Sciatic nerve (tissue), 2 donors: ENCODE measurements around the gene HHEX. TPM values are rescaled to one million over a fixed set of nuclear protein-coding genes. Genes with fewer than 3 reads are reported as not detected.

Experiments
- ATAC-seq: fragments of 200-7000 bp; cut with Tn5 transposase; one replicate; pipeline ENCODE4 v1.9.1; 2020; ENCODE audit warnings: mild to moderate bottlenecking, moderate library complexity
- DNase-seq: peaks from one replicate; pipeline ENCODE4 v3.0.0-alpha.2; 2020; ENCODE audit warnings: low spot score
- intact Hi-C: fragments of 100-400 bp; cut with DNase I; formaldehyde crosslinking; loops from one replicate; pipeline ENCODE4 v1.14.2; 2022
- total RNA-seq: library from RNA; stranded (reverse); fragmentation: NEBNext Ultra II Directional; extraction: Animal tissue kit (Norgen Biotek cat#: 25700); gene quantifications from one replicate; pipeline ENCODE4 v1.2.1, GENCODE V29; 2021
- donor health status: DM: no; HTN: no; CAD: no.
- donor health status: DM: no; HTN: no; CAD: no.

The HHEX gene
- total RNA-seq, 1 donor from 2014 or later = 15.3 TPM

DNA sequence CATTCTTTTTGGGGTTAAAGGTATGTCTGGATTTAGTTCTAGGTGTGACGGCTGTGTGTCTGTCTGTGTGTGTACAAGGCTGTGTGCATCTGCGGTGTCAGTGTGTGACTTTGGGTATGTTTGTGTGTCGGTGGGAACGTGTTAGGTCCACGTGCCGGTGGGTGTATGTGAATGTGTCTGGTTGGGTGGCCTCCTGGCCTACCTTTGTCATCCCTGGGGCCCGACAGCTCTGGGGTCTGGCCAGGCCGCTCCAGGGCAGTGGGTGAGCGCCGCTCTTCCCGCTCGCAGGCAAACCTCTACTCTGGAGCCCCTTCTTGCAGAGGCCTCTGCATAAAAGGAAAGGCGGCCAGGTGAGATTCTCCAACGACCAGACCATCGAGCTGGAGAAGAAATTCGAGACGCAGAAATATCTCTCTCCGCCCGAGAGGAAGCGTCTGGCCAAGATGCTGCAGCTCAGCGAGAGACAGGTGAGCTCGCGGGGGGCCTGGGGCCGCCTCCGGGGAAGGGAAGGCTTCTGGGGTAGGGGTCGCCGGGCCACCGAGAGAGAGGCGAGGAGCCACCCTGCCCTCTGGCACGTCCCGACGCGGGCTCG is 2.4 kb downstream of the HHEX start:
- ATAC-seq = no peak
- no peak for DNase-seq
- intact Hi-C loops = no loop called here

- intact Hi-C loops = no loop called here
- ATAC-seq (no peak), DNase-seq (no peak)
Measured at GRCh38 chr10:92692697-92693533, 3.2 kb downstream of the HHEX start.

- no peak for DNase-seq
- ATAC-seq = no peak
- intact Hi-C loops = no loop called here
Measured at GRCh38 chr10:92693534-92693893, 3.8 kb downstream of the HHEX start.

DNA sequence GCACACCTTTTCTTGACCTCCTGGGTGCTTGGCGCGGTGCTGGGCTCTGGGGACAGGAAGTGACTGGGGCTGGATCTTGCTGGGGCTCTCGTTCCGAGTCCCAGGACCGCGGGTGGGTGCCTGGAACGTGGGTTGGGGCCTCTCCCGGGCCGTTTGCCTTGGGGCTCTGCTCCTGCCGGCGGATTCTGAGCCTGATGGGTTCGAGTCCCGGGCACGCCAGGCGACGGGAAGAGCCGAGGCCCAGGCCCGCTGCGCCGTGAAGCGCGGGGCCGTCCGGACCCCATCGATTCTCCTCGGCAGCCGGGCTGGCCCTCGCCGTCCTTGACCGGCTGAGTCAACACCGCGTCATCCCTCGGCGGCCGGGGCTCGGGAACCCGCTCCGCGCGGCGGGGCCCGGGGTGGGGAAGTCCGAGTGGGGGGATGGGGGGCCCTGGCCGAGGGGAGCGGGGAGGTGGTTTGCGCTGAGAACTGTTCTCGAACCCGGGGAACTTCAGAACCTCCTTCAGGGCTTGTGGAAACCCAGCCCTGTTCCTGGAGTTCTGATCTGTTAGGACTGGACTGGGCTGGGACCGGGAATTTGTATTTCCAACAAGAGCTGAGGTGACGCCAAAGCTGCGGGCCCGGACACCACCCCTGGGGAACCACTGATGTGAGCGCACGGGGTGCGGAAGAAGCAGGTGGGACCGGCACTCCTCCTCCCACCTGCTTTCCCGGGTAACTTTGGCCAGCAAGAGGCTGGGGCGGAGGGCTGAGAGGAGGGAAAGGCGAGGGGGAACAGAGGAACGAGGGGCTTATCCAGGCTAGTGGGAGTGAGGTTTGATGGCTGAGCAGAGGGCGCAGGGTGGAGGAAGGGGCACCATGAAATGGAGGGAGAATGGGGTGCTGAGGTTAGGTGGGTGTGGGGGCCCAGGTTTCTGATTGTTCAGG is 6.2 kb downstream of the HHEX start:
- ATAC-seq = no peak
- intact Hi-C loops = no loop called here

GRCh38 chr10:92696606-92697383 is 7.0 kb downstream of the HHEX start:
- no peak for DNase-seq

More for the DNA sequence above, 6.2 kb downstream of the HHEX start:
- no peak for DNase-seq

GRCh38 chr10:92697663-92698511 is 8.1 kb downstream of the HHEX start:
- ATAC-seq = no peak
- intact Hi-C loops = no loop called here
- DNase-seq = no peak

More at GRCh38 chr10:92696606-92697383, 7.0 kb downstream of the HHEX start:
- intact Hi-C loops = no loop called here
- no peak for ATAC-seq

DNA sequence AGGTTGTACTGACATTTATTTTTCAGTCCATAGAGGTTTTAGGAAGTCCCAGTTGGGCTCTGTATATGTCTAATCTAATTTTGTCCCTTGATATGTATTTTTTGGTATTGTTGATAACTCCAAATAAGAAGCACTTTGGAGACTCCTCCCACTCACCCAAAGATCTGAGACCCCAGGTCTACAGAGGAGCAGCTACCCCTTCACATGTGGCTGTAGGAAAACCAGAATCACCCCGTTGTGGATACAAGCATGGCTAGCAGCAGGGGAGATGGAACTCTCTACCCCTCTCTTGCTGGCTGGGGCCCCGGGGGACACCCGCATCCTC is 9.4 kb downstream of the HHEX start:
- ATAC-seq (peak; percentile 13), DNase-seq (no peak)
- intact Hi-C loops = no loop called here

- DNase-seq (no peak), ATAC-seq (peak; percentile 59)
- intact Hi-C loops = no loop called here
Measured at GRCh38 chr10:92699518-92700381, 10.0 kb downstream of the HHEX start.

GRCh38 chr10:92702301-92702916 is 12.7 kb downstream of the HHEX start:
- intact Hi-C loops = no loop called here
- DNase-seq = no peak
- ATAC-seq = no peak

DNA sequence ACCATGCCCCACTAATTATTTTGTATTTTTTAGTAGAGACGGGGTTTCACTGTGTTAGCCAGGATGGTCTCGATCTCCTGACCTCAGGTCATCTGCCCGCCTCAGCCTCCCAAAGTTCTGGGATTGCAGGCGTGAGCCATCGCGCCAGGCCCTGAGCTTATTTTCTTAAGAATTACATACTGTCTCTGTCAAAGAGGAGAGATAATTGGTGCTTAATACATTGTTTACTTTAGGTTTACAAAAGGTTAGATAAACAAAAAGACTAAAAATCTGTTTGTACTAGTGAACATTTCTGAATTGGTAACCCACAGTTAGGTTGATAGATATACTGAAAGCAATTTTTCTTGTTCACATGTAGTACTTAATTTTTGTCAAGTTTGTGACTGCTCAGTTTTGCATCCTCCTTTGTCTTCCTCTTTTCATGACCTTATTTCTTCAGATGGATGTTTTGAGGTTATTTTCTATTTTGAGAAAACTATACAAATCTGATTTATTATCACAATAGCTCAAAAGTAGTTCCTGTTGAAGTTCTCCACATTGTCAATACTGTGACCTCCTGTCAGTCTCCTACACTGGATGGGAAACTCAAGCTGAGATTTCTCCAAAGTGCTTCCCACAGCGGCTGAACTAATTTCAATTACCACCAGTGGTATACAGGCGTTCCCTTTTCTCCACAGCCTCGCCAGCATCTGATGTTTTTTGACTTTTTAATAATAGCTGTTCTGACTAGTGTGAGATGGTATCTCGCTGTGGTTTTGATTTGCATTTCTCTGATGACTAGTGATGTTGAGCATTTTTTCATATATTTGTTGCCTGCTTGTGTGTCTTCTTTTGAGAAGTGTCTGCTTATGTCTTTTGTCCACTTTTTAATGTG is 22.5 kb downstream of the HHEX start:
- intact Hi-C loops = no loop called here
- ATAC-seq (no peak), DNase-seq (no peak)

- intact Hi-C loops = no loop called here
- DNase-seq = no peak
- no peak for ATAC-seq
Measured at GRCh38 chr10:92714152-92714845, 24.5 kb downstream of the HHEX start.

- intact Hi-C loops = no loop called here
- DNase-seq (no peak), ATAC-seq (no peak)
Measured at GRCh38 chr10:92714872-92715271, 25.1 kb downstream of the HHEX start.

GRCh38 chr10:92719991-92720830 is 30.5 kb downstream of the HHEX start:
- ATAC-seq (no peak), DNase-seq (no peak)
- intact Hi-C loops = no loop called here

- ATAC-seq (no peak), DNase-seq (no peak)
- intact Hi-C loops = no loop called here
Measured at GRCh38 chr10:92720831-92721165, 31.0 kb downstream of the HHEX start.

GRCh38 chr10:92722349-92722748 is 32.6 kb downstream of the HHEX start:
- no peak for ATAC-seq
- intact Hi-C loops = no loop called here
- DNase-seq = no peak
